ENCODE data around the gene ARMC7. TPM values are rescaled to one million over a fixed set of nuclear protein-coding genes. Genes with fewer than 3 reads are reported as not detected.

Gene ARMC7
- polyA plus RNA-seq, 1 donor (not counting 4 experiments of a cell fraction or from before 2014, with no cell fraction given), result 4.2 TPM

DNA sequence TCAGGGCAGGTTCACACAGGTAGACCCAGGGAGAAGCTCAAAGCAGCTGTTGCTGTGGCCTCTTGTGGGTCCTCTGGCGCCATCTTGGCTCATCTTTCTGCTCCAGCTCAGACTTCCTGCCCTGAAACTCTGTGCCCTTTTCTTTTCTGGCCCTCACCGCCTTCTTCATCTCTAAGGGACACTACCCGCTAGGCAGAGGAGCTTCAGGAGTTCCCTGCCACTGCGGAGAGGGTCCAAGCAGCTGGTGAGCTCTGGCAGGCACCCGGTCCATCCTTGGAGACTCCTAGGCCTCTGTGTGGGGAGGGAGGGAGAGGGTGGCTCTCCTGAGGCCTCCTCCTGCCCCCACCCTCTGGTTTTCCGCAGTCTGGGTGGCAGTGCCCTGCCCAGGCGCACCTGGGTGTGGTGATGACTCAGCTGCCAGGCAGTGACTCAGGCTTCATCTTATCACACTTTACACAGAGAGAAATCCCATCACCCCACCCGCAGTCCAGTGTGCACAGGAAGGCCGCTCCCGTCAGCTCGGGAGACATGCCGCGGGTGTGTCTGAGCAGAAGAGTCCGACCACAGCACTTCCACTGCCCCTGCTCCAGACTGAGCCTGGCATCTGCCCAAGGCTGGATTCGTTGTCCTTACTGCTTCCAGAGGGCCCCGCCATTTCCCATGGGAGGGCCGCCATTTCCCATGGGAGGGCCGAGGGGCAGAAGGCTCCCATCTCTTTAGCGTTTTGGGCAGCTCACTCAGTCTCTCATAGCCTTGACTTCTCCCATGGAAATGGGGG, 14.5 kb downstream of the ARMC7 start:
- H3K27ac ChIP-seq (ENCODE audit: control insufficient read depth, insufficient read depth, low read length), result peak overlapping the region; percentile 98
- DNase-seq (ENCODE audit: low read depth, low spot score) (peak; percentile 97), FAIRE-seq (peak; percentile 79)
- no peaks in the 10 kb centered on the region for H3K79me2 ChIP-seq (ENCODE audit: control insufficient read depth, insufficient read depth, low read length)
- H3K4me2 ChIP-seq (ENCODE audit: control insufficient read depth, extremely low read depth, insufficient read depth, low read depth, low read length), result peak overlapping the region; percentile 88
- H3K27me3 ChIP-seq (ENCODE audit: control insufficient read depth, extremely low read depth, insufficient read depth, low read length), result no peaks in the 10 kb centered on the region
- H3K4me1 ChIP-seq (ENCODE audit: control insufficient read depth, extremely low read depth, insufficient read depth, low read length), result peaks cover 24% of the 10 kb centered on the region
- no peaks in the 10 kb centered on the region for H3K9me3 ChIP-seq (ENCODE audit: control insufficient read depth, low read depth, low read length)
- H4K20me1 ChIP-seq (ENCODE audit: control insufficient read depth, extremely low read depth, insufficient read depth, low read length), result no peaks in the 10 kb centered on the region
- H3K9me1 ChIP-seq (ENCODE audit: control insufficient read depth, extremely low read depth, insufficient read depth, low read length), result no peaks in the 10 kb centered on the region
- peaks cover 5 to 12% of the 10 kb centered on the region in 2 experiments for H3K36me3 ChIP-seq (ENCODE audit: control insufficient read depth in 2 of 2, extremely low read depth in 1 of 2, insufficient read depth in 2 of 2, low read length in 2 of 2)
- H2AFZ ChIP-seq (ENCODE audit: control insufficient read depth, low read length), result peak overlapping the region; percentile 96
- dilution Hi-C loops (cut with MboI; ENCODE audit: extremely low pct_ligation_motif_present, low sequenced_read_pairs), result no loop called here
- peak overlapping the region; percentile 76 for H3K9ac ChIP-seq (ENCODE audit: control insufficient read depth, extremely low read depth, insufficient read depth, low read length)
- TF ChIP-seq, protein P1, sequence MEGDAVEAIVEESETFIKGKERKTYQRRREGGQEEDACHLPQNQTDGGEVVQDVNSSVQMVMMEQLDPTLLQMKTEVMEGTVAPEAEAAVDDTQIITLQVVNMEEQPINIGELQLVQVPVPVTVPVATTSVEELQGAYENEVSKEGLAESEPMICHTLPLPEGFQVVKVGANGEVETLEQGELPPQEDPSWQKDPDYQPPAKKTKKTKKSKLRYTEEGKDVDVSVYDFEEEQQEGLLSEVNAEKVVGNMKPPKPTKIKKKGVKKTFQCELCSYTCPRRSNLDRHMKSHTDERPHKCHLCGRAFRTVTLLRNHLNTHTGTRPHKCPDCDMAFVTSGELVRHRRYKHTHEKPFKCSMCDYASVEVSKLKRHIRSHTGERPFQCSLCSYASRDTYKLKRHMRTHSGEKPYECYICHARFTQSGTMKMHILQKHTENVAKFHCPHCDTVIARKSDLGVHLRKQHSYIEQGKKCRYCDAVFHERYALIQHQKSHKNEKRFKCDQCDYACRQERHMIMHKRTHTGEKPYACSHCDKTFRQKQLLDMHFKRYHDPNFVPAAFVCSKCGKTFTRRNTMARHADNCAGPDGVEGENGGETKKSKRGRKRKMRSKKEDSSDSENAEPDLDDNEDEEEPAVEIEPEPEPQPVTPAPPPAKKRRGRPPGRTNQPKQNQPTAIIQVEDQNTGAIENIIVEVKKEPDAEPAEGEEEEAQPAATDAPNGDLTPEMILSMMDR (optimal IDR thresholded peaks at IDR 0.05 in 1 of 3, IDR thresholded peaks at IDR 0.05 in 1 of 3, conservative IDR thresholded peaks at IDR 0.05 in 1 of 3; ENCODE audit: extremely low read depth in 1 of 3, insufficient read depth in 2 of 3, low read length in 3 of 3), result no peak
- peak overlapping the region in 2 of 3 experiments; percentile 31 to 61 for H3K4me3 ChIP-seq (ENCODE audit: control insufficient read depth in 2 of 3, extremely low read depth in 1 of 3, insufficient read depth in 2 of 3, low read depth in 1 of 3, low read length in 3 of 3)

- H3K4me3 ChIP-seq (ENCODE audit: control insufficient read depth in 2 of 3, extremely low read depth in 1 of 3, insufficient read depth in 2 of 3, low read depth in 1 of 3, low read length in 3 of 3), result peak overlapping the region in 1 of 3 experiments; percentile 9
- H4K20me1 ChIP-seq (ENCODE audit: control insufficient read depth, extremely low read depth, insufficient read depth, low read length), result no peaks in the 10 kb centered on the region
- dilution Hi-C loops (cut with MboI; ENCODE audit: extremely low pct_ligation_motif_present, low sequenced_read_pairs), result no loop called here
- DNase-seq (ENCODE audit: low read depth, low spot score), result no peak
- peak overlapping the region; percentile 88 for H3K4me2 ChIP-seq (ENCODE audit: control insufficient read depth, extremely low read depth, insufficient read depth, low read depth, low read length)
- TF ChIP-seq, protein P1 (optimal IDR thresholded peaks at IDR 0.05 in 1 of 3, IDR thresholded peaks at IDR 0.05 in 1 of 3, conservative IDR thresholded peaks at IDR 0.05 in 1 of 3; ENCODE audit: extremely low read depth in 1 of 3, insufficient read depth in 2 of 3, low read length in 3 of 3), result no peak
- no peak for TF ChIP-seq EZH2 (IDR thresholded peaks at IDR 0.05; ENCODE audit: low read length)
- peak overlapping the region; percentile 62 for H2AFZ ChIP-seq (ENCODE audit: control insufficient read depth, low read length)
- H3K79me2 ChIP-seq (ENCODE audit: control insufficient read depth, insufficient read depth, low read length), result no peaks in the 10 kb centered on the region
- FAIRE-seq, result no peak
- peaks cover 10 to 15% of the 10 kb centered on the region in 2 experiments for H3K36me3 ChIP-seq (ENCODE audit: control insufficient read depth in 2 of 2, extremely low read depth in 1 of 2, insufficient read depth in 2 of 2, low read length in 2 of 2)
- H3K9me3 ChIP-seq (ENCODE audit: control insufficient read depth, low read depth, low read length), result no peaks in the 10 kb centered on the region
- no peaks in the 10 kb centered on the region for H3K27me3 ChIP-seq (ENCODE audit: control insufficient read depth, extremely low read depth, insufficient read depth, low read length)
- peaks cover 24% of the 10 kb centered on the region for H3K4me1 ChIP-seq (ENCODE audit: control insufficient read depth, extremely low read depth, insufficient read depth, low read length)
- peak overlapping the region; percentile 98 for H3K27ac ChIP-seq (ENCODE audit: control insufficient read depth, insufficient read depth, low read length)
- no peaks in the 10 kb centered on the region for H3K9me1 ChIP-seq (ENCODE audit: control insufficient read depth, extremely low read depth, insufficient read depth, low read length)
- peak overlapping the region; percentile 76 for H3K9ac ChIP-seq (ENCODE audit: control insufficient read depth, extremely low read depth, insufficient read depth, low read length)
These were observed 15.0 kb downstream of the ARMC7 start for GRCh38 chr17:75124819-75125162.
